Fibroblast of skin of scalp (primary cell): Measurements from ENCODE around the gene GPX8. TPM values are rescaled to one million over a fixed set of nuclear protein-coding genes. Genes with fewer than 3 reads are reported as not detected.

Experiments
- DNase-seq: peaks from one replicate; pipeline ENCODE4 v3.0.0-alpha.2; 2013
- polyA plus RNA-seq, 2 experiments: library from polyadenylated mRNA; unstranded; fragments of 120-200 nt; gene quantifications; one replicate each; pipeline ENCODE4 v1.2.1, GENCODE V29; 2013; ENCODE audit not compliant: insufficient read length in 2 of 2

GPX8 gene, protein sequence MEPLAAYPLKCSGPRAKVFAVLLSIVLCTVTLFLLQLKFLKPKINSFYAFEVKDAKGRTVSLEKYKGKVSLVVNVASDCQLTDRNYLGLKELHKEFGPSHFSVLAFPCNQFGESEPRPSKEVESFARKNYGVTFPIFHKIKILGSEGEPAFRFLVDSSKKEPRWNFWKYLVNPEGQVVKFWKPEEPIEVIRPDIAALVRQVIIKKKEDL
- 204 TPM for polyA plus RNA-seq (2013, experiment 1 of 2; ENCODE audit: insufficient read length)
- 197 TPM for polyA plus RNA-seq (2013, experiment 2 of 2; ENCODE audit: insufficient read length)

DNA sequence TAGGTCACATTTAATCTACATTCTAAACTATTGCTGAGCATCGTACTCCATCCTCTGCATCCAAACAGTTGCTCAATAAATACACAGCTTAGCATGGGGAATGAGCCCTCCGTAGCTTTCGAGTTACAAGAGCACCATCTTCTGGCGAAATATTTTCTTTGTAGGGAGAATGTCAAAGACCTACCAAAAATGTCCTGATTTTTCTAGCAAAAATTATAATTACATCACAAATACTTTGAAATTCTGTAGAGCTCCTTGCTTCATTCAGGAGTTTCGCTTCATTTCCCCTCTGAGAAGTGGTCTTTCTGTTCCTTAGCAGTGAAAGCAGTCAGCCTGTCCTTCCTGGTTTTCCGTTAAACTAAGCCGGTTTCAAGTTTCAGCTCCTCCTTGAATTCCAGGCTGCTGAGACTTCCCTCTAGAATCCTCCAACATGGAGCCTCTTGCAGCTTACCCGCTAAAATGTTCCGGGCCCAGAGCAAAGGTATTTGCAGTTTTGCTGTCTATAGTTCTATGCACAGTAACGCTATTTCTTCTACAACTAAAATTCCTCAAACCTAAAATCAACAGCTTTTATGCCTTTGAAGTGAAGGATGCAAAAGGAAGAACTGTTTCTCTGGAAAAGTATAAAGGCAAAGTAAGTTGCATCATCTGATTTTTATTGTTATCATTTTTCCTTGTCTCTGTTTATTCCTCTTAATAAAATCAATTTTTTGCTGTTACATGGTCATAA, at the start of gene GPX8:
GPX8 (plus strand) TSS at position 409 of the 730 bp plus-strand sequence; CDS start at position 431, 22 bp downstream.
- DNase-seq, result peak; percentile 93

DNA sequence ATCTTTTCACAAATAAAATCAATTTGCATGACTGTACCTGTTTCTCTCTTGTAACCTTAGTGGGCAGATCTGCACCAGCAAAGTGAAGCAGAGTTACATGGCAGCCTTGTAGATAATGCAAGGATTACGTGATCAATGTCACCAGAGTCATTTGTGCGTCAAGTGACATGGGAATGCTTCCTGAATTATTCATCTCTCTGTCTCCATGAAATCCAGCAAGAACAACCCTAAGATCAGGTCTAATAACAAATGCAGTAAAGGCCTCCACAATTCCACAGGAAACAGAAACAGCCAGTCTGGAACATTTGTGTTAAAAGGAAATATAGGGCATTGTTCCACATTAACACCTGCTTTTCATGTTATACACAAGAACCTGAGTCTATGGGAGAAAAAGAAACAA, 49.8 kb upstream of the GPX8 start:
- DNase-seq, result no peak

DNA sequence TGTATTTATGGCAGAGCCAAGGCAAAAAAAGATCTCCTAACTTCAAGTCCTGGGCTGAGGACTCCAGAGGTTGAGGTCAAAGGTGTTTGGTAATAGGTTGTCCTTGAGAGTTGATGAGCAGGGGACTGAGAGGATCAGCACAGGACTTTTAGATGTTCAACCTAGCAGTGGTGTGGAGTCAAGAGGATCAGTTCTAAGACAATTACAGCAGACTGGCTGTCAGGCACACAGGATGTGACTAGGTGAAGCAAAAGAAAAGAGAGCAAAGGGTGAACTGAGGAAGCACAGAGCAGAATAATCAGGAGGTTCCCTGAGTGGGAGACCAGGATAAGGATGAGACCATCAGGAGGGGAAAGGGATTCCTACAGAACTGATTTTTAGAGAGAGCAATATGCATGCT, 46.6 kb upstream of the GPX8 start:
- DNase-seq, result no peak

DNA sequence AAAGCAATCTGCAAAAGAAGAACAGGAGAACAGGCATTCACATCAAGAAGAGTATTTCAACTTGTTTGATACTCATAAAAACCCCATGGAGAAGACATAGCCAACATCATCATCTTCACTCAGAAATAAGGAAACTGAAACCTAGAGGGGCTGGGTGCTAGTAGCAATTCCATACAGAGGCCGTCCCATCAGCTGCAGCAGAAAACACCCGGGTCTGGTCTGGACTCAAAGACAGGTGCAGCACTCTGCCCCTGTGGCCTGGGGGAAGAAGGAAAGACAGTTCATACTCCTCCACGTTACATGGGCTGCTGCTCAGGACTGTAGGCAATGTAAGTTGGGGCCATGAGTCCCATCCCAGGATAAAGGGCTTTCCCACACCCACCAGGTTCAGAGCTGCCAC, 45.9 kb upstream of the GPX8 start:
- no peak for DNase-seq

DNA sequence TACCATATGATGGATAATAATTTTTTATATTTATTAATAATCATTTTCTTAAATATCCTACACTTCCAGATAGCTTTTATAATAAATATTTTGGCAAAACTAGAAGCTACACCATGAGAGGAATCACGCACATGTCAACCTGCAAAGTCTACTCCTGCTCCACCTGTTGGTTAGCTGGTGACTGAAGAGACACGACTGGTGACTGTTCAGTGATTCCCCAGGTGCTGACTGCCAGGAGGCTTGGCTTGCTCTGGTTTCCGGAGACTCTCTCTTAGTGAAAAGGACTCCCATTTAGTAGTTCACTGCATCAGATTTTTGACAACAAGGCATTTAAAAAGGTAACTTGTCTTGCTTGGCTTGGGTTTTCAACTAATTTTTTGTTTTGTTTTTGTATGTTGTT, 36.6 kb upstream of the GPX8 start:
- no peak for DNase-seq

DNA sequence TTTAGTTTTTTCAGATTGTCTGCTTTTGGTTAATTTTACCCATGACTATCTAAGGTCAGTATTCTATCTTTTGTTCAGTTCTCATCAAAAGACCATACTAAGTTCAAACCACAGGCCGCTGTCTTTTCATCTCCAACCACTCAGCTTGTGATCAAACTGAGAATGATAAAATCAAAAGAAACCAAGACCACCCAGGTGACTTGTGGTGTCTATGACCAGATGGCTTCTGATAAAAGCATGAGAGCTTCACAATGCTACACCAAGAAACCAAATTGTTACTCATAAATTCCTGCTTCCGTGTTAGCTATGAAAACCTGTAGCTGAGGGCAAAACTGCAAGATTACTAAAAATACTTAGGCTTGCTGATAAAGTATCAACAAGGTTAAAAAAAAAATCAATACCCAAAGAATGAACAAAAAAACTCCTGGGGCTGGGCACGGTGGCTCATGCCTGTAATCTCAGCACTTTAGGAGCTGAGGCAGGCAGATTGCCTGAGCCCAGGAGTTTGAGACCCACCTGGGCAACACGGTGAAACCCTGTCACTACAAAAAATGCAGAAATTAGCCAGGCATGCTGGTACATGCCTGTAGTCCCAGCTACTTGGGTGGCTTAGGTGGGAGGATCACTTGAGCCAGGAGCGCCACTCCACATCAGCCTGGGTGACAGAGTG, 25.8 kb upstream of the GPX8 start:
- DNase-seq, result no peak

DNA sequence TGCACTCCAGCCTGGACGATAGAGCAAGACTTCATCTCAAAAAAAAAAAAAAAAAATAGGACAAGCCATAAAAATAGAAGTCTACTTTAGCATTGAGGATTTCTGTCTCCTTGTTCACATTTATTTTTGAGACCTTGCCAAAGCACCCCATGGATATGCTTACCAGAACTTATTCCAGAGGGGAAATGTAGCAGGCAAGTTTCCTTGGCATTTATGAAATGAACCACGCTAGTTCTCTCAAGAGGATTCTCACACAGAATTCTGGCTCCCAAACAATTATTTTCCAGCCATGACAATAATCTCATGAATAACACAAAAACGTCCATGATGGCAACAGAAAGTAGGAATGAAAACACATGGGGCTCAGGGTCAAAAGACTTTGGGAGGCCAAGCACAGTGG, 23.4 kb upstream of the GPX8 start:
- peak; percentile 76 for DNase-seq

DNA sequence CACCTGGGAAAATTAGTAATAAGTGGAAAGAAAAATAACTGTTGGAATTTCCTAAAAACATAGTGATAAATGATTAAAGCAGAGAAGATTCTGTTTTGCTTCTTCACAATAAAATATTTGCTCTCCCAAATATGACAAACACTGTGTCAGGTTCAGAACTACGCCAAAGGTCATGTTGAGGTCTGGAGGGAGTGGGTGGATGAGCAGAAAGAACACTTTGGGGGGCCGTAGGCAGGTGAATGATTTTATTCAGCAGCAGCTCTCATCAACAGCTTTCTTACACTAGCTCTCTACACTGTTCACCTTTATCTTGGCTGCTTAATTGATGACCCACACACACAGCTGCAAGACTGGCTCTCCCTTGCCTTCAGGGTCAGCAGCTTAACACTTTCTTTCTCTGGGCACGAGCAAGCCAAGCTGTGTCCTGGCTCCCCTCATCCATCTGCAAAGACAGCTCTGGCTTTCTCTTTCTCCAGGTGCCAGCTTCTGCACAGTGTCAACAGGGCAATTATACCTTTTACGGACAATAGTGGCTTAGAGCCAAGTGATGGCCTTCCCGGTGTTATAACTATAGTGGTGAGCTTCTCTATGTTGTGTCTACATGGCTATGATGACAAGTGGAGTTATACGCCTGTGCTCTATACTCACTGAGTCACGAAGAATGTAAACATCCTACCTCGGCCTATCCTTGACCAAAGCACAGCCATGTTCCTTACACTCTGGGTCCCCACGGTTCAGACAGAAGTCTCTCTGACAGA, 18.9 kb upstream of the GPX8 start:
- no peak for DNase-seq

DNA sequence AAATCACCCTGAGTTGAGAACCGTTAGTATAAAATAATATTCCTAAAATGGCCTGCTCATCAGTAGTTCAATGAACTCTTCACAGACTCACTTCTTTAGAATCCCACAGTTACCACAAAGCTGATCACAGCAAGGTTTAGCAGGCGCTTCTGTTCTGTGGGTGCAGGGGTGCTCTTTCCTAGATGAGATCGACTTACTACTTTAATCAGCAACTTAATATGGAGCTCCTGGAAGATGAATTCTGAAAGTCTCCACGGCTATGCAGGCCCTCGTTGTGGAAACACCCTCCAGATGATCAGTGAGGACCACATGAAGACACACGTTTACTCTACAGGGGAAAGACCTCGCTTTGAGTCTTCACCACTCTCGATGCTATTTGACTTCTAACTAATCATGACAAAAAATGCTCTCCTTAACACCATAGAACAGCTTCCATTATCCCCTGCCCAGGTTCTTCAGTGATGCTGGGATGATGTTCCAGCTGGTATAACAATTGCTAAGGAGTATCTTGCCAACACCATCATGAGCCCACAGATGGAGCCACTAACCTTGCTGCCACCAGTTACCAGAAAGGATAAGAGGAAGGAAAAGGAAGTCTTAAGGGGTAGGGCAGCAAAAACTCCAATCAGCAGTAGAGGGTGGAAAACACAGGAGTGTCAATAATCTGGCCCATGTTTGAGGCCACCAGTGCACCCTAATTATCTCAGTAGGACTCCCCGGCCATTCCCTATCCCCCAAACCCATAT, 17.9 kb upstream of the GPX8 start:
- DNase-seq, result no peak

DNA sequence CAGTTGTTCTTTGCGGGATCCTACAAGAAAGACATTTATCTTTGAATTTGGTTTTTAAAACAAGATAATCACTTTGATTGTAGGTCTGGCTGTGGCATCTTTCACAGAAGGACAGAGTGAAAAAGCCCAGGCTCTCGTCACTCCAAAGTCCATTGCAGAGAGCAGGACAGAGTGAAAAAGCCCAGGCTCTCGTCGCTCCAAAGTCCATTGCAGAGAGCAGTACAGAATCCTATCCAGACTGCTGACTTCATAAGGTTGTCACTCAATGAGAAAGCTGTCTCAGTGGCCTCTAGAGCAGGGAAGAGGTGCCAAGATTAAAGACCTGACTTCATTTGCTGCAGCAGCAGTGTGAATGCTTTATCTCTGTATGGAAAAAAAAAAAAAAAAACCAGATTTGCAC, 16.3 kb upstream of the GPX8 start:
- no peak for DNase-seq

DNA sequence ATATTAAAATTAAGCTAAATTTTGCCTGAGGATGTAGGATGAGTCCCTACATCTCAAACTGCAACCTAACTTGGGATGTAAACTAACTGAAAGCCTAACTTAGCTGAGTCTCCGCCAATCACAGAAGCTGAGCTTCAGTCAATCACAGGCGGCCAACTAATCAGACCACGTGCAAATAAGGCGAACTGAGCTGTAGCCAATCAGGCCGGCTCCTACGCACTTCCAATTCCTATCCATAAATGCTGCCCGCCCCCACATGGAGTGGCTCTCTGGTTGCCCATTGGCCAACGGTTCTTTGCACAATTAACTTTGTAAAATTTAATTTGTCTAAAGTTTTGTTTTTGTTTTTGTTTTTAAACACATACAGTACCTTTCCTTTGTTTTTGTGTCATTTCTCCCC, 13.9 kb upstream of the GPX8 start:
- DNase-seq, result no peak

DNA sequence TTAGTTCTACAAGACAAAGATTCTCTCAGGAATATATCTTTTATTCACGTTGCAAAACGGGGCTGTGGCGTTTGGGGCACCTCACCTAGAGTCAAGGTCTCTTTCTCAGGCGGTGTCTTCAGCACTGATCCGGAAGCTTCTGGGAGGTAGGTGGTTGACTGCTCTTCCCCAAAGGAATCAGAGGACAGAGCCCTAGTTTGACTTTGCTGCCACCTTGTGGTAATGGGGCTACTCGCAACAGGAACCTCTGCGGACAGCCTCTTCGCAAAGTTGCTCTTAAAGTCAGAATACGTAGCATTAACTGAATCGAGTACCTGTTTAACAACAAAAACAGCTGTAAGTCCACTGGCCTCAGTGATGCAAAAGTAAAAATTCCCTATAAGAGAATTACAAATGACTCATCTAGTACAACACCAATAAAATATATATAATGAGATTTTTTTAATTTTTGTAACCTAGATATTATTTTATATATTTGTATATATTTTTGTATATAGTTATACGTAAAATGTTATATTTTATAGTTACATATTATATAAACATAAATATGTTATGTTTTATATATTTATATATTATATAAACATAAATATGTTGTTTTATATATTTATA, 13.3 kb upstream of the GPX8 start:
- DNase-seq, result peak; percentile 83

DNA sequence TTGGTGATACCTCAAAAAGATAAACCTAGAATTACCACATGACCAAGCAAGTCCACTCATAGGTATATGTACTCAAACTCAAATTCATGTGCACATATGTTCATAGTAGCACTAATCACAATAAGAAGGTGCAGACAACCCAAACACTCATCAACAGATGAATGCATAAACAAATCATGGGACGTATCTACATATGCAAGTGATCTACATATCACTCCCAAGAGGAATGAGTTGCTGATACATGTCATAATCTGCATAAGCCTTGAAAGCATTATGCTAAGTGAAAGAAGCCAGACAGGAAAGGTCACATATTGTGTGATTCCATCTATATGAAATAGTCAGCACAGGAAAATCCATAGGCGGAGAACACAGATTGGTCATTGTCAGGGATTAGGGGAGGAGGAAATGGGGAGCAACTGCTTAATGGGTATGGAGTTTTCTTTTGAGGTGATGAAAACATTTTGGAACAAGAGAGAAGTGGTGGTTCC, 10.6 kb upstream of the GPX8 start:
- no peak for DNase-seq

DNA sequence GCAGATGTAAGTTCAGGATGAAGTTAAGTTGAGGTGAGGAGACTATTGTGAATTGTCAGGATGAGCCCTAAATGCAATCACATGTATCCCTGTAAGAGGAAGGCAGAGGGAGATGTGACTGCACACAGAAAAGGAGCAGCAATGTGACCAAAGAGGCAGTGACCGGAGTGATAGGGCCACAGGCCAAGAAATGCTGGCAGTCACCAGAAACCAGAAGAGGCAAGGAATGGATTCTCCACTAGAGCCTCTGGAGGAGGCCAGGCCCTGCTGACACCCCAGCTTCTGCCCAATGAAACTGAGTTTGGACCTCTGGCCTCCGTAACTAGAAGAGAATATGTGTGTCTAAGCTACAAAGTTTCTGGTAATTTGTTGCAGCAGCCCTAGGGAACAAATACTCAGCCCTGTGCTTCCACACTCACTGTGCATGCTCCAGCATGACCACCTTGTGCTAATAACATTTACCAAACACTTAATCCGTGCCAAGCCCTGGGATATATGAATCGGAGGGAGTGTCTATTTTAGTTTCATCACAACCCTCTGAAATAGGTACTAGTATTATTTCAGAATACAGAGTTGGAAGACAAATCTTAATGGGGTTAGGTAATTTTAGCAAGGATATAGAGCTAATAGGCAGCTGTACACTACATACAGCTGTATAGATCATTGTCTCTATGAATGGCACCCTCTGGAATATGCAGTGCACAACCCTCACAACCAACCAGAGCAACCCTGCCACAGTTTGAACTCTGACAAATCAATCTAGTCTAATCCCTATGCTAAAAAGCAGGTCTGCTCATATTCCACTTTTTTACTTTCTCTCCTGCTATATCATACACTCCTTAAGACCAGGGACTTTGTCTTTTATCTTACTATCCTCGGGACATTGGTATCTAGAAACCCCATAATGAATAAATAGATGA, 7.8 kb upstream of the GPX8 start:
- peak; percentile 32 for DNase-seq

DNA sequence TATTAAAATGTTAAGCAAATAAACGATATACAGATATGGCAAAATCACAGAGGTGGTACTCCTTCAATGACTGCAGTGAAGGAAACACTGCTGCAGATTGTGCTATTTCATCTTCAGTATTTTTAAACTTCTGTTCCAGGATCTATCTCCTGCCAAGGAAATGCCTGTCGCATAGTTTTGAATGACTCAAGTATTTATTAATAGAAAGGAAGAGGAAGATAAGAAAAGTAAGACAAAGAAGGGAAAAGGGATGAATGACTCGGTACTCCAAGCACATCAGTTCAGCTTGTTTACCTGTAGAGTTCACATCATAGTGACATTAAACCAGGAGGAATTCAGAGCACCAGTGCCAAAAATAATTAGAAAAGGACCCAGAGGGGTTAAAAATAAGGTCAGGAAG, 5.1 kb upstream of the GPX8 start:
- DNase-seq, result peak; percentile 71

DNA sequence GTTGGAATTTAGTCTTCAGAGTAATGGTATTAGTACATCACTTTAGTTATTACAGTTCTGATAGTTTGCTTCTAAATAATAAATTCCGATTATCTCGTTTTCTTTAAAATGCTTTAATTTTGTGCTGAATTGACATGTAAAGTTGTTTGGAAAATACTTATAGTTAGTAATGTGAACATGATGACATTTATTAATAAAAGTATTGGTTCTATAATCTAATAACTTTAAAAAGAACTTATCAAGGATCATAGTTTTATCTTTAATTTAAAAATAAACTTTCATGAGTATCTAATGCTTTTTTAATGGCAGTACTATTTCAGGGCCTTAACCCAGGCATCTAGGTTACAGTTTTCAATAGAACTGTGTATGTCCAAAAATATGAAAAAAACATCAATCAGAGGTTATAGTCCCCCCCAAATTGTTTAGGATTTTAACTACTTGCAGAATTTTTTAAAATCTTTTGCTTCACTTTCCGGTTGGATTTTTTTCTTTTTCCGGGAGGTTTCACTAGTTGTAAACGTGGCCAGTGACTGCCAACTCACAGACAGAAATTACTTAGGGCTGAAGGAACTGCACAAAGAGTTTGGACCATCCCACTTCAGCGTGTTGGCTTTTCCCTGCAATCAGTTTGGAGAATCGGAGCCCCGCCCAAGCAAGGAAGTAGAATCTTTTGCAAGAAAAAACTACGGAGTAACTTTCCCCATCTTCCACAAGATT, 680 bp downstream of the GPX8 start:
- DNase-seq, result peak; percentile 98

DNA sequence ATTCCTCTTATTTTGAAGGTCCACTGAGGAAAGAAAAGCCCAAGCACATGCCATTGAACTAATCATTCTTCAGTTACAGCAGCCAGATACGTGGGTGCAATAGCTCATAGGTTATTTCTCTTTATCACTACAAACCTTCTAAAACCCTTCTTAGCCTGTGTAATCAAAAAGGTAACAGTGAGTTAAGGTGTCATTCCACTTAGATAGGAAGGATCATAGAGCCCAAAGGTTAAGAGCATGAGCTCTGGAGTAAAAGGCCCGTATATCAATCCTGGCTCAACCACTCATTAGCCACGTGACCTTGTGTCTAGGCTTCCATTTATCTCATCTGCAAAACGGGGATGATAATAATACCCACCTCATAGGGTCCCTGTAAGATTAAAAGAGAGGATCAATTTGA, 2.7 kb downstream of the GPX8 start:
- no peak for DNase-seq

DNA sequence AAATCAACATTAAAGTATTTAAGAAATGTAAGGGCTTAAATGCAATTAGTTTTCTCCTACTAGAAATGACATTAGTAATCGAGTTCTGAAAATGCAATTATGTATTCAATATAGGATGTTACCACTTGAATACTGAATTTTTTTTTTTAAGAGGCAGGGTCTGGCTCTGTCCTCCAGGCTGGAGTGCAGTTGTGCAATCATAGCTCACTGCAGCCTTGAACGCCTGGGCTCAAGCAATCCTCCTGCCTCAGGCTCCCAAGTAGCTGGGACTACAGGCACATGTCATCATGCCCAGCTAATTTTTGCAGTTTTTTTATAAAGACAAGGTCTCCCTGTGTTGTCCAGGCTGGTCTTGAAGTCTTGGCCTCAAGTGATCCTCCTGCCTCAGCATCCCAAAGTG, 11.5 kb downstream of the GPX8 start:
- no peak for DNase-seq

DNA sequence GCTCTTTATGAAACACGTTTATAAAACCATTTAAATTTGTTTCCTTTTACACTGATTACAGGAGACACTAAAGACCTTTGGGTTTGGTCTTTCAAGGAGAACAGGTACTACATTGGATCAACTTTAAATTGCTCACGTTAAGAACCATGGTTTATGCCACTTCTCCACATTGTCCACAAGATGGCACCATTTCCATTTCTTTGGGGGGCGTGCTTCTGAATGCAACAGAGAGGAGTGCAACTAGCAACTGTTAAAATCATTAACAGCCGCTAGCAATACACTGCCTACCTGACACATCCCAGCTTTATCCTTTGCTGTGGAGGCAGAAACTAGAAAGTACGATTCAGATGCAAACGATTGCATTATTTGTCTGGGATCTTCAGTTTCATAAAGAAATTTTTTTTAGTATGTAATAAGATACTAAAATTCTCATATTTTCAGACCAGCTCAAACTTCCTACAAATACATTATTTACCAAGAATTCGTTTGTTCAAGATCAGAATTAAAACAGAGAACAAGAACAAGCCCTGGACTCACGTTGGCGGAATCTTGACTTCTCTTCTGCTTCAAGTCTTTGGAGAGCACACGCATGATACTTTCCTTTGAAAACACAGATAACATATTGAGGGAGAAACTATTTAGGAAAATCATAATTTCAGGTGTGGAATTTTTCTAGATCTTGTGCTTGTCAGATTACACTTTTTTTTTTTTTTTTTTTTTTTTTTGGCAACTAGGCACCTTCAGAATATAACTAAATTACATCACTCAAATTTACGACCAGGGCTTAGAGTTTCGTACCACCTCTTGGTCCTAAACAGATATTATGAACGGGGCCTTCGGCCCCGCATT, 12.3 kb downstream of the GPX8 start:
- DNase-seq, result peak; percentile 81
